H9 (cell line): ENCODE measurements around the gene TRAF3. TPM values are rescaled to one million over a fixed set of nuclear protein-coding genes. Genes with fewer than 3 reads are reported as not detected.

ENCODE experiments used
- DNase-seq: peaks from one replicate; pipeline ENCODE4 v3.0.0-alpha.2; 2017
- H2AFZ ChIP-seq: one replicate; pipeline ENCODE4 v1.6.1; 2013; ENCODE audit warnings: mild to moderate bottlenecking, low read length, control low read depth, moderate library complexity
- H2AK5ac ChIP-seq: 2 replicates; pipeline ENCODE4 v1.6.1; 2013; ENCODE audit warnings: low read length, control low read depth, mixed read lengths; ENCODE audit not compliant: insufficient read length
- H2BK120ac ChIP-seq: one replicate; pipeline ENCODE4 v1.6.1; 2013; ENCODE audit warnings: low read depth, mild to moderate bottlenecking, low read length, control low read depth, inconsistent platforms; ENCODE audit not compliant: poor library complexity, severe bottlenecking
- H2BK12ac ChIP-seq: 2 replicates; pipeline ENCODE4 v1.6.1; 2013; ENCODE audit warnings: low read length, control low read depth, mixed read lengths, low read depth; ENCODE audit not compliant: insufficient read length
- H2BK15ac ChIP-seq: 2 replicates; pipeline ENCODE4 v1.6.1; 2013; ENCODE audit warnings: low read depth, low read length, control low read depth
- H2BK20ac ChIP-seq: one replicate; pipeline ENCODE4 v1.6.1; 2013; ENCODE audit warnings: low read depth, mild to moderate bottlenecking, low read length, control low read depth, inconsistent platforms; ENCODE audit not compliant: poor library complexity, severe bottlenecking
- H2BK5ac ChIP-seq: 2 replicates; pipeline ENCODE4 v1.6.1; 2013; ENCODE audit warnings: low read length, control low read depth, mixed read lengths; ENCODE audit not compliant: insufficient read length
- H3K14ac ChIP-seq: 2 replicates; pipeline ENCODE4 v1.6.1; 2013; ENCODE audit warnings: low read length, control low read depth; ENCODE audit not compliant: insufficient read depth
- H3K18ac ChIP-seq: 2 replicates; pipeline ENCODE4 v1.6.1; 2013; ENCODE audit warnings: low read depth, mild to moderate bottlenecking, mixed read lengths, low read length, control low read depth; ENCODE audit not compliant: insufficient read length
- H3K23ac ChIP-seq: 2 replicates; pipeline ENCODE4 v1.6.1; 2013; ENCODE audit warnings: low read length, control low read depth, mixed read lengths, low read depth; ENCODE audit not compliant: insufficient read length
- H3K23me2 ChIP-seq: 2 replicates; pipeline ENCODE4 v1.6.1; 2013; ENCODE audit warnings: low read depth, mild to moderate bottlenecking, mixed read lengths, low read length, control low read depth; ENCODE audit not compliant: insufficient read length, poor library complexity, severe bottlenecking
- H3K27ac ChIP-seq: 2 replicates; pipeline ENCODE4 v1.5.1; 2013; ENCODE audit warnings: low read length, control low read depth, mixed read lengths, low read depth; ENCODE audit not compliant: insufficient read length
- H3K27me3 ChIP-seq: 2 replicates; pipeline ENCODE4 v1.6.1; 2013; ENCODE audit warnings: low read length, control low read depth, inconsistent platforms; ENCODE audit not compliant: insufficient read depth
- H3K4ac ChIP-seq: 2 replicates; pipeline ENCODE4 v1.6.1; 2013; ENCODE audit warnings: low read depth, mild to moderate bottlenecking, control low read depth, inconsistent platforms, low read length, moderate library complexity
- H3K4me1 ChIP-seq: 2 replicates; pipeline ENCODE4 v1.6.1; 2013; ENCODE audit warnings: low read length, control low read depth, inconsistent platforms; ENCODE audit not compliant: insufficient read depth
- H3K4me2 ChIP-seq: 2 replicates; pipeline ENCODE4 v1.6.1; 2013; ENCODE audit warnings: low read length, control low read depth, mixed read lengths; ENCODE audit not compliant: insufficient read length, insufficient read depth
- H3K56ac ChIP-seq: 2 replicates; pipeline ENCODE4 v1.6.1; 2013; ENCODE audit warnings: low read depth, mild to moderate bottlenecking, mixed read lengths, low read length, control low read depth; ENCODE audit not compliant: insufficient read length
- H3K79me1 ChIP-seq: 2 replicates; pipeline ENCODE4 v1.6.1; 2013; ENCODE audit warnings: low read depth, mild to moderate bottlenecking, moderate library complexity, low read length, control low read depth, inconsistent platforms; ENCODE audit not compliant: insufficient read depth, poor library complexity, severe bottlenecking
- H3K79me2 ChIP-seq: 2 replicates; pipeline ENCODE4 v1.6.1; 2013; ENCODE audit warnings: low read length, control low read depth, inconsistent platforms; ENCODE audit not compliant: insufficient read depth
- H3K9ac ChIP-seq: 2 replicates; pipeline ENCODE4 v1.6.1; 2013; ENCODE audit warnings: low read length, control low read depth, mixed read lengths; ENCODE audit not compliant: insufficient read length; ENCODE audit errors: extremely low read depth
- H3K9me3 ChIP-seq: one replicate; pipeline ENCODE4 v1.6.1; 2013; ENCODE audit warnings: low read depth, low read length, inconsistent platforms; ENCODE audit not compliant: control insufficient read depth
- H3T11ph ChIP-seq: one replicate; pipeline ENCODE4 v1.6.1; 2013; ENCODE audit warnings: mild to moderate bottlenecking, low read length, control low read depth, inconsistent platforms
- H4K20me1 ChIP-seq: one replicate; pipeline ENCODE4 v1.6.1; 2013; ENCODE audit not compliant: control insufficient read depth, insufficient read length, insufficient read depth
- H4K5ac ChIP-seq: 2 replicates; pipeline ENCODE4 v1.6.1; 2013; ENCODE audit warnings: low read depth, mild to moderate bottlenecking, mixed read lengths, low read length, control low read depth; ENCODE audit not compliant: insufficient read length
- H4K8ac ChIP-seq: replicated peaks from 2 replicates; pipeline ENCODE4 v1.6.1; 2013; ENCODE audit warnings: low read length, control low read depth, mixed read lengths, low read depth; ENCODE audit not compliant: insufficient read length
- H4K91ac ChIP-seq: 2 replicates; pipeline ENCODE4 v1.6.1; 2013; ENCODE audit warnings: low read depth, mild to moderate bottlenecking, moderate library complexity, mixed read lengths, low read length, control low read depth; ENCODE audit not compliant: insufficient read length
- H3K27ac Mint-ChIP-seq, 3 experiments: 2 replicates in 2 of 3; 3 replicates in 1 of 3; pipeline ENCODE4 v1.8.0; 2020 to 2021; ENCODE audit warnings: mixed read lengths in 3 of 3, mild to moderate bottlenecking in 1 of 3, moderate library complexity in 1 of 3
- H3K27me3 Mint-ChIP-seq: 2 replicates; pipeline ENCODE4 v1.8.0; 2021; ENCODE audit warnings: low read depth, mild to moderate bottlenecking, moderate library complexity, mixed read lengths
- H3K36me3 Mint-ChIP-seq, 3 experiments: 2 replicates in 2 of 3; 3 replicates in 1 of 3; pipeline ENCODE4 v1.8.0; 2020 to 2021; ENCODE audit warnings: low read depth in 3 of 3, mixed read lengths in 3 of 3; ENCODE audit not compliant: insufficient read depth in 1 of 3
- H3K4me1 Mint-ChIP-seq, 2 experiments: 2 replicates each; pipeline ENCODE4 v1.8.0; 2020; ENCODE audit warnings: mixed read lengths in 2 of 2
- H3K4me3 Mint-ChIP-seq, 2 experiments: 2 replicates in 1 of 2; 3 replicates in 1 of 2; pipeline ENCODE4 v1.8.0; 2020 to 2021; ENCODE audit warnings: mild to moderate bottlenecking in 2 of 2, mixed read lengths in 2 of 2, moderate library complexity in 1 of 2
- H3K9me3 Mint-ChIP-seq, 2 experiments: 2 replicates in 1 of 2; 3 replicates in 1 of 2; pipeline ENCODE4 v1.8.0; 2020; ENCODE audit warnings: mild to moderate bottlenecking in 2 of 2, mixed read lengths in 2 of 2, moderate library complexity in 1 of 2
- CTCF ChIP-seq: fragments of 200-600 bp; sonication (generic); conservative IDR thresholded peaks from 3 replicates; pipeline ENCODE4 v1.8.0; 2021; ENCODE audit warnings: antibody characterized with exemption, mild to moderate bottlenecking
- WGBS: extraction: QIAGEN DNeasy Blood & Tissue Kit; methylation state at CpG from one replicate; pipeline ENCODE4 v1.1.7; 2013; ENCODE audit warnings: missing lambda C conversion rate, low lambda C conversion rate, mixed read lengths; ENCODE audit not compliant: insufficient read length; ENCODE audit errors: extremely low coverage; 5-methylcytosine and 5-hydroxymethylcytosine counted together
- total RNA-seq: library from RNA; stranded (reverse); gene quantifications from 2 replicates; pipeline ENCODE4 v1.2.1, GENCODE V29; 2021

TRAF3 gene
- total RNA-seq, 1 experiment from 2014 or later, result 9.6 TPM

DNA sequence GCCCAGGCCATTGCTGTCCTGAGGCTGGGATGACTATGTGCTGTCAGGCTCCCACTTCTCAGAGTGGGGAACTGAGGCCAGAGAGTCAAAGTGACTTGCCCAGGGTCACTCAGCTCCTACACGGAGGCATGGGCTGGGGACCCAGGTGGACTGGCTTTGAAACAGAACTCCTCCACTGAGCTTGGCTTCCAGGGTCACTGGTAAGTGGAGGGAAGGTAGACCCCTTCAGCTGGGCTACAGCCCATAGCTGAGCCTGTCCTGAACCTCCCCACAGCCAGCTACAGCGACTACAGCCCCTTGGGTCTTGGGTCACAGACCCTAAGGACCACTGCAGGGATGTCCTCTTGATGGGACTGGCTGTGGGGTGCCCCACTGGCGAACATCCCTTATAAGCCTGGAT is 40.3 kb upstream of the TRAF3 start:
- H3K27me3 ChIP-seq, result no peaks in the 10 kb centered on the region
- no peak overlapping the region for H2BK12ac ChIP-seq
- DNase-seq, result no peak
- H4K5ac ChIP-seq, result no peak overlapping the region
- H4K91ac ChIP-seq, result no peak overlapping the region
- H3K36me3 Mint-ChIP-seq, result peaks cover 9 to 27% (median 17%) of the 10 kb centered on the region in 3 experiments
- H2AK5ac ChIP-seq, result no peak overlapping the region
- H3K27ac ChIP-seq, result no peak overlapping the region
- no peak overlapping the region for H4K8ac ChIP-seq
- no peak overlapping the region for H2BK120ac ChIP-seq
- H2AFZ ChIP-seq, result no peak overlapping the region
- no peaks in the 10 kb centered on the region for H3K9me3 ChIP-seq
- no peak for TF ChIP-seq CTCF
- no peak overlapping the region for H3T11ph ChIP-seq
- H2BK20ac ChIP-seq, result no peak overlapping the region
- no peaks in the 10 kb centered on the region; the same call in 1 of the 2 replicates for H3K27me3 Mint-ChIP-seq
- WGBS, result no CpG with 5 or more reads among the region's 3 CpGs
- H3K4me1 Mint-ChIP-seq, result no peaks in the 10 kb centered on the region
- no peaks in the 10 kb centered on the region for H3K79me1 ChIP-seq
- peaks cover 7 to 16% of the 10 kb centered on the region in 2 experiments for H3K9me3 Mint-ChIP-seq
- H3K9ac ChIP-seq, result no peak overlapping the region
- no peaks in the 10 kb centered on the region for H3K4me1 ChIP-seq
- H3K56ac ChIP-seq, result no peak overlapping the region
- H4K20me1 ChIP-seq, result no peaks in the 10 kb centered on the region
- no peak overlapping the region for H2BK15ac ChIP-seq
- no peak overlapping the region for H3K4me2 ChIP-seq
- no peak overlapping the region for H3K14ac ChIP-seq
- H3K27ac Mint-ChIP-seq, result peak overlapping the region in 1 of 3 experiments; percentile 92; a peak in 2 of 7 replicates
- no peak overlapping the region for H3K23ac ChIP-seq
- H3K23me2 ChIP-seq, result no peaks in the 10 kb centered on the region
- no peak overlapping the region for H3K4ac ChIP-seq
- H2BK5ac ChIP-seq, result no peak overlapping the region
- no peak overlapping the region for H3K18ac ChIP-seq
- no peaks in the 10 kb centered on the region for H3K79me2 ChIP-seq
- H3K4me3 Mint-ChIP-seq, result no peak overlapping the region
